NT2/D1 (cell line): ENCODE measurements around the gene SUCLG2.

Source experiments
- DNase-seq: peaks from one replicate; pipeline ENCODE4 v3.0.0-alpha.2; 2011; ENCODE audit warnings: low read depth, low spot score
- H3K27me3 ChIP-seq: 2 replicates; pipeline ENCODE4 v1.6.0; 2011; ENCODE audit warnings: mild to moderate bottlenecking; ENCODE audit not compliant: insufficient read length, insufficient read depth
- H3K36me3 ChIP-seq: 2 replicates; pipeline ENCODE4 v1.6.1; 2011; ENCODE audit warnings: mild to moderate bottlenecking, low read length, mixed read lengths; ENCODE audit not compliant: insufficient read depth, insufficient read length
- H3K4me1 ChIP-seq: 2 replicates; pipeline ENCODE4 v1.5.1; 2011; ENCODE audit not compliant: insufficient read depth, insufficient read length
- H3K4me3 ChIP-seq: 2 replicates; pipeline ENCODE4 v1.5.1; 2011; ENCODE audit warnings: low read depth; ENCODE audit not compliant: insufficient read length
- H3K9ac ChIP-seq: 2 replicates; pipeline ENCODE4 v1.6.0; 2011; ENCODE audit warnings: low read depth; ENCODE audit not compliant: insufficient read length
- H3K9me3 ChIP-seq: 2 replicates; pipeline ENCODE4 v1.5.1; 2011; ENCODE audit warnings: mild to moderate bottlenecking, low read length; ENCODE audit not compliant: insufficient read depth
- SUZ12 ChIP-seq: IDR thresholded peaks from 2 replicates; pipeline ENCODE4 v1.6.1; 2011; ENCODE audit not compliant: insufficient read length, insufficient read depth; ENCODE audit errors: extremely low read depth
- YY1 ChIP-seq: IDR thresholded peaks from 2 replicates; pipeline ENCODE4 v1.6.1; 2011; ENCODE audit not compliant: insufficient read length, insufficient read depth
- ZNF274 ChIP-seq: IDR thresholded peaks from 2 replicates; pipeline ENCODE4 v1.6.1; 2011; ENCODE audit warnings: mild to moderate bottlenecking, low read depth, low read length

Gene SUCLG2

GRCh38 chr3:67433109-67433508 lies 221.3 kb downstream of the SUCLG2 start:
- no peaks in the 10 kb centered on the region for H3K36me3 ChIP-seq
- DNase-seq, result no peak

GRCh38 chr3:67431887-67432286 lies 222.5 kb downstream of the SUCLG2 start:
- Histone ChIP-seq H3K27me3 (no peaks in the 10 kb centered on the region), H3K36me3 (no peaks in the 10 kb centered on the region), H3K9me3 (no peaks in the 10 kb centered on the region; the same call in 1 of the 2 replicates), H3K9ac (no peak overlapping the region), H3K4me1 (no peaks in the 10 kb centered on the region), H3K4me3 (no peak overlapping the region)
- DNase-seq, result no peak
- TF ChIP-seq SUZ12, result no peak
- no peak for TF ChIP-seq ZNF274
- TF ChIP-seq YY1, result no peak

More at GRCh38 chr3:67433109-67433508, 221.3 kb downstream of the SUCLG2 start:
- no peak for TF ChIP-seq ZNF274
- TF ChIP-seq YY1, result no peak
- Histone ChIP-seq H3K4me1 (no peaks in the 10 kb centered on the region), H3K4me3 (no peak overlapping the region), H3K27me3 (no peaks in the 10 kb centered on the region), H3K9ac (no peak overlapping the region), H3K9me3 (no peaks in the 10 kb centered on the region)

GRCh38 chr3:67423722-67424121 lies 230.7 kb downstream of the SUCLG2 start:
- no peak for DNase-seq
- Histone ChIP-seq H3K27me3 (no peaks in the 10 kb centered on the region), H3K36me3 (no peaks in the 10 kb centered on the region), H3K4me3 (no peak overlapping the region), H3K4me1 (no peaks in the 10 kb centered on the region), H3K9me3 (peaks cover 13% of the 10 kb centered on the region), H3K9ac (no peak overlapping the region)
- TF ChIP-seq ZNF274 (no peak), YY1 (no peak), SUZ12 (no peak)

- no peak overlapping the region for H3K4me3 ChIP-seq
- no peak overlapping the region for H3K9ac ChIP-seq
- no peaks in the 10 kb centered on the region for H3K27me3 ChIP-seq
- H3K36me3 ChIP-seq, result no peaks in the 10 kb centered on the region
- peaks cover 13% of the 10 kb centered on the region for H3K9me3 ChIP-seq
- H3K4me1 ChIP-seq, result no peaks in the 10 kb centered on the region
- no peak for TF ChIP-seq ZNF274
- TF ChIP-seq YY1, result no peak
- TF ChIP-seq SUZ12, result no peak
- DNase-seq, result no peak
Measured at GRCh38 chr3:67421912-67422311, 232.5 kb downstream of the SUCLG2 start.

- Histone ChIP-seq H3K9me3 (peaks cover 13% of the 10 kb centered on the region), H3K36me3 (no peaks in the 10 kb centered on the region), H3K4me1 (no peaks in the 10 kb centered on the region), H3K27me3 (no peaks in the 10 kb centered on the region), H3K4me3 (no peak overlapping the region), H3K9ac (no peak overlapping the region)
- no peak for DNase-seq
- TF ChIP-seq YY1 (no peak), SUZ12 (no peak), ZNF274 (no peak)
Measured at GRCh38 chr3:67419779-67420178, 234.6 kb downstream of the SUCLG2 start.

GRCh38 chr3:67419218-67419529 lies 235.2 kb downstream of the SUCLG2 start:
- Histone ChIP-seq H3K36me3 (no peaks in the 10 kb centered on the region), H3K4me1 (no peaks in the 10 kb centered on the region), H3K9me3 (peaks cover 13% of the 10 kb centered on the region), H3K27me3 (no peaks in the 10 kb centered on the region), H3K4me3 (no peak overlapping the region), H3K9ac (no peak overlapping the region)
- no peak for DNase-seq
- TF ChIP-seq YY1 (no peak), SUZ12 (no peak), ZNF274 (no peak)

GRCh38 chr3:67418426-67419217 lies 235.8 kb downstream of the SUCLG2 start:
- Histone ChIP-seq H3K36me3 (no peaks in the 10 kb centered on the region), H3K9me3 (peaks cover 13% of the 10 kb centered on the region), H3K4me1 (no peaks in the 10 kb centered on the region), H3K27me3 (no peaks in the 10 kb centered on the region), H3K4me3 (no peak overlapping the region), H3K9ac (no peak overlapping the region)
- TF ChIP-seq ZNF274, result no peak
- no peak for TF ChIP-seq YY1
- no peak for DNase-seq
